ENCODE data around the gene GMDS. TPM values are rescaled to one million over a fixed set of nuclear protein-coding genes. Genes with fewer than 3 reads are reported as not detected.
A peak's percentile ranks its signal among the peaks of the same experiment; 100 is the strongest.

The GMDS gene
- total and polyA plus RNA-seq, 4 donors = 7.3 to 28.3 (median 16.1) TPM

GRCh38 chr6:1645466-1646185 is 599.8 kb downstream of the GMDS start:
- ATAC-seq (ENCODE audit: insufficient read depth, low FRiP score) (no peak), DNase-seq (no peak)
- WGBS, 2 donors = 91 to 93% methylated on average over 14 of the region's 14 CpGs
- no peak overlapping the region for H3K9ac ChIP-seq (ENCODE audit: insufficient read depth in 1 of 2, low read length in 2 of 2)
- H3K36me3 ChIP-seq (ENCODE audit: control insufficient read depth in 4 of 4, insufficient read depth in 4 of 4, low read length in 4 of 4) = no peaks in the 10 kb centered on the region
- no peak overlapping the region for H3K27ac ChIP-seq (ENCODE audit: low read depth in 1 of 2, low read length in 1 of 2)
- no peaks in the 10 kb centered on the region for H3K27me3 ChIP-seq (ENCODE audit: control insufficient read depth in 3 of 3, insufficient read depth in 3 of 3, low read length in 2 of 3)
- H3K4me1 ChIP-seq (ENCODE audit: control insufficient read depth in 5 of 5, insufficient read depth in 5 of 5, low read length in 5 of 5) = peaks cover 0 to 5% (median 0%) of the 10 kb centered on the region in 5 donors
- H3K9me3 ChIP-seq (ENCODE audit: control insufficient read depth in 4 of 4, insufficient read depth in 3 of 4, low read length in 3 of 4) = no peaks in the 10 kb centered on the region
- no peak overlapping the region for H3K4me3 ChIP-seq
- TF ChIP-seq, protein P1, sequence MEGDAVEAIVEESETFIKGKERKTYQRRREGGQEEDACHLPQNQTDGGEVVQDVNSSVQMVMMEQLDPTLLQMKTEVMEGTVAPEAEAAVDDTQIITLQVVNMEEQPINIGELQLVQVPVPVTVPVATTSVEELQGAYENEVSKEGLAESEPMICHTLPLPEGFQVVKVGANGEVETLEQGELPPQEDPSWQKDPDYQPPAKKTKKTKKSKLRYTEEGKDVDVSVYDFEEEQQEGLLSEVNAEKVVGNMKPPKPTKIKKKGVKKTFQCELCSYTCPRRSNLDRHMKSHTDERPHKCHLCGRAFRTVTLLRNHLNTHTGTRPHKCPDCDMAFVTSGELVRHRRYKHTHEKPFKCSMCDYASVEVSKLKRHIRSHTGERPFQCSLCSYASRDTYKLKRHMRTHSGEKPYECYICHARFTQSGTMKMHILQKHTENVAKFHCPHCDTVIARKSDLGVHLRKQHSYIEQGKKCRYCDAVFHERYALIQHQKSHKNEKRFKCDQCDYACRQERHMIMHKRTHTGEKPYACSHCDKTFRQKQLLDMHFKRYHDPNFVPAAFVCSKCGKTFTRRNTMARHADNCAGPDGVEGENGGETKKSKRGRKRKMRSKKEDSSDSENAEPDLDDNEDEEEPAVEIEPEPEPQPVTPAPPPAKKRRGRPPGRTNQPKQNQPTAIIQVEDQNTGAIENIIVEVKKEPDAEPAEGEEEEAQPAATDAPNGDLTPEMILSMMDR (IDR thresholded peaks at IDR 0.05; ENCODE audit: control extremely low read depth, extremely low read depth) = no peak

DNA sequence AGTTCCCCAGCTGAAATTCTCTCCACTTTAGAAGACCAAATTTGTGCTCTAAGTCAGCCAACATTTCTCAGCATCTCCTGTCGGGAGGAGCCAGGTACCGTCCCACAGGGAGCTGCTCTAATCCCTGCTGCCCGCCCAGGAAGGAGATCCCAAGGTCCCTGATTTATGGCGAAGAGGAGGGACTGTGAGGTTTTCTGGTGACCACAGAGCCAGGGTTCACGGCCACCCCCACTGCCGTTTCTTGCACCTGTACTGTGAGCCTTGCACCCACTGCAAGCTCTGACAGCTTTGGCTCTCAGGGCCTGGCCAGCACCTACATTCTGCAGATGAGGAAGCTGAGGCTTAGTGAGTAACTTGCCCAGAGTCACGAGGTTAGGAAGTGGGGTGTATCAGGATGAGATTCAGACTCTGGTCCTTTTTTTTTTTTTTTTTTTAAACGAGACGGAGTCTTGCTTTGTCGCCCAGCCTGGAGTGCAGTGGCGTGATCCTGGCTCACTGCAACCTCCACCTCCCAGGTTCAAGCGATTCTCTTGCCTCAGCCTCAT is 600.8 kb downstream of the GMDS start:
- H3K36me3 ChIP-seq (ENCODE audit: control insufficient read depth in 4 of 4, insufficient read depth in 4 of 4, low read length in 4 of 4) = no peaks in the 10 kb centered on the region
- no peaks in the 10 kb centered on the region for H3K27me3 ChIP-seq (ENCODE audit: control insufficient read depth in 3 of 3, insufficient read depth in 3 of 3, low read length in 2 of 3)

DNA sequence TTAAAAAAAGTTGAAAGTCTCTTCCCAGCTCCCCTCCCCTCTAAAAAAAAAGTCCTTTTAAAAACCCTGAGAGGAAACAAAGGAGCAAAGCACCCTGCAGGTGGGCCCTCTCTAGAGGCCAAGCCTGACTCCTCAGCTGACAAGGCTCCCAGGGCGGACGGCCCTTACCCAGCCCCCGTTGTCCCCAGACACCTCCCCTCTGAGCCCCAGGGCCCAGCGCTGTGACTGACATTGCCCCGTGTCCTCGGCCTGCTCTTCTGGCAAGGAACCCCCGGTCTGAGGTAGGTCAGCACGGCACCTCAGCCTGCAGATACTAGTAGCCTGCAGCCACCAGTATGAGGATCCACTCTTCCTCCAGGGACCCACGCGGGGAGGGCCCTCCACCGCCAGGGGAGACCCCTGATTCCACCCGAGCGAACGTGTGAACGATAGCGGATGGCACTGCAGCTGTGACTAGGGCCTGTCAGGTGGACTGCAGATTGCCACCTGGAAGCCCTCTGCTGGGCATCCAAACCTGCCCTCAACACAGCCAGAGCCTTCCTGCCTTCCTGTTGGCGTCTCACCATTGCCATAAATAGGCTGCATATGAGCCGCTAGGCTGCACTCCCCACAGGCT is 601.5 kb downstream of the GMDS start:
- no peak overlapping the region for H3K9ac ChIP-seq (ENCODE audit: insufficient read depth in 1 of 2, low read length in 2 of 2)
- H3K27me3 ChIP-seq (ENCODE audit: control insufficient read depth in 3 of 3, insufficient read depth in 3 of 3, low read length in 2 of 3) = no peaks in the 10 kb centered on the region
- H3K36me3 ChIP-seq (ENCODE audit: control insufficient read depth in 4 of 4, insufficient read depth in 4 of 4, low read length in 4 of 4) = no peaks in the 10 kb centered on the region
- 93 to 96% methylated on average over 18 of the region's 18 CpGs for WGBS, 2 donors
- peak in 1 of 3 donors; percentile 5 for DNase-seq
- H3K4me3 ChIP-seq = no peak overlapping the region
- ATAC-seq (ENCODE audit: insufficient read depth, low FRiP score) = no peak
- H3K9me3 ChIP-seq (ENCODE audit: control insufficient read depth in 4 of 4, insufficient read depth in 3 of 4, low read length in 3 of 4) = peaks cover 0 to 4% (median 0%) of the 10 kb centered on the region in 4 donors
- peaks cover 0 to 5% (median 0%) of the 10 kb centered on the region in 5 donors for H3K4me1 ChIP-seq (ENCODE audit: control insufficient read depth in 5 of 5, insufficient read depth in 5 of 5, low read length in 5 of 5)
- TF ChIP-seq, protein P1 (IDR thresholded peaks at IDR 0.05; ENCODE audit: control extremely low read depth, extremely low read depth) = no peak
- no peak overlapping the region for H3K27ac ChIP-seq (ENCODE audit: low read depth in 1 of 2, low read length in 1 of 2)

More for the DNA sequence above, 600.8 kb downstream of the GMDS start:
- 75 to 87% methylated on average over 12 of the region's 12 CpGs for WGBS, 2 donors
- Histone ChIP-seq H3K9ac (ENCODE audit: insufficient read depth in 1 of 2, low read length in 2 of 2) (no peak overlapping the region), H3K4me3 (no peak overlapping the region), H3K4me1 (ENCODE audit: control insufficient read depth in 5 of 5, insufficient read depth in 5 of 5, low read length in 5 of 5) (peaks cover 0 to 5% (median 0%) of the 10 kb centered on the region in 5 donors), H3K9me3 (ENCODE audit: control insufficient read depth in 4 of 4, insufficient read depth in 3 of 4, low read length in 3 of 4) (peaks cover 0 to 2% (median 0%) of the 10 kb centered on the region in 4 donors), H3K27ac (ENCODE audit: low read depth in 1 of 2, low read length in 1 of 2) (no peak overlapping the region)
- TF ChIP-seq, protein P1 (IDR thresholded peaks at IDR 0.05; ENCODE audit: control extremely low read depth, extremely low read depth) = no peak
- ATAC-seq (ENCODE audit: insufficient read depth, low FRiP score) = no peak
- no peak for DNase-seq

Measured in lung (tissue), 12 donors.